Endometrial microvascular endothelial cells (primary cell): ENCODE data around the gene MARCHF3. TPM values are rescaled to one million over a fixed set of nuclear protein-coding genes. Genes with fewer than 3 reads are reported as not detected.
"Not testable (repeated sequence)": the region's sequence is repeated elsewhere in the genome, so short reads cannot be mapped to it uniquely, and the experiment has no call there.

Experiments
- in situ Hi-C: cut with HindIII; loops from 2 replicates; pipeline ENCODE4 v1.10.0; 2017; ENCODE audit warnings: low sequenced_read_pairs, low pct_unique_long_range_greater_than_20kb; ENCODE audit errors: inconsistent ontology term
- total RNA-seq: library from RNA; depleted of rRNA; stranded (reverse); fragments of >200 nt; gene quantifications from one replicate; pipeline ENCODE4 v1.2.3, GENCODE V29; 2015; ENCODE audit errors: inconsistent ontology term

Gene MARCHF3
- total RNA-seq, 1 donor from 2014 or later: 26.5 TPM

DNA sequence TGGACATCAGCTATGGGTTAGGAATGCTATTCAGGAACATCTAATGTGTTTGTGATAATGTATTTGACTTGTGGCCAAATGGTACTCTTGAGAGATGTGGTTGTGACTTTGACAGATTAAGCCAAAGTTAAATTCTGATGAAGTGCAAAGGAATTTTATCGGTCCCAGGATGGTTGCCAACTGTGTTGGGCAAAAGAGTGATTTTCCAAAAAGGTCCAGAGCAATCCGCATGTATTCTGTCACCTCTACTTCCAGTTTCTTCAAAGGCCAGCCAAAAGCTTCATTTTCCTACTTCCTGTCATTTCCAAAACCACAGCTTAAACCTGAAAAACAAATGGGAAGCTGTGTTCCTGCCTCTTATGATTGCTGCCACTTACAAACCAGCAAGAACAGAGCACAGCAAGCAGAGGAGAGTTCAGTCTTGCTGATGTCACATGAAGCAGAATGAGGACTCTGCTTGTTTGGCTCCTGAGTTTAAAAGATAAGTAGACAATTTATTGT, 59.8 kb downstream of the MARCHF3 start:
- in situ Hi-C loops: no loop called here

DNA sequence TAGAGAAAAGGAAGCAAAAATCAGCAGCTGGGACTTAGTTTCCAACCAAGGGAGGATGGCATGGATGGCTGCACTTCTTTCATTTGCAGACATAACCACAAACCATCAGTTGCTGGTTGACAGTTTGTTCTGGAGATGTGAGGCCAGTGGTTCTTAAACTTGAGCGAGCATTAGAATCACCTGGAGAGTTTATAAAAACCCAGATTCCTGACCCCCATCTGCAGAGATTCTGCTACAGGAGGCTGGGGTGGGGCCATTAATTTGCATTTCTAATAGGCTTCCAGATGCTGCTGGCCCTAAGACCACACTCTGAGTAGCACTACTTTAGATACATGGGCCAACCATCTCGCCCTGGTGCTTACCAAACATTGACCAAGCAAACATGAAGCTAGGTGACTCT, 60.8 kb downstream of the MARCHF3 start:
- in situ Hi-C loops: no loop called here

DNA sequence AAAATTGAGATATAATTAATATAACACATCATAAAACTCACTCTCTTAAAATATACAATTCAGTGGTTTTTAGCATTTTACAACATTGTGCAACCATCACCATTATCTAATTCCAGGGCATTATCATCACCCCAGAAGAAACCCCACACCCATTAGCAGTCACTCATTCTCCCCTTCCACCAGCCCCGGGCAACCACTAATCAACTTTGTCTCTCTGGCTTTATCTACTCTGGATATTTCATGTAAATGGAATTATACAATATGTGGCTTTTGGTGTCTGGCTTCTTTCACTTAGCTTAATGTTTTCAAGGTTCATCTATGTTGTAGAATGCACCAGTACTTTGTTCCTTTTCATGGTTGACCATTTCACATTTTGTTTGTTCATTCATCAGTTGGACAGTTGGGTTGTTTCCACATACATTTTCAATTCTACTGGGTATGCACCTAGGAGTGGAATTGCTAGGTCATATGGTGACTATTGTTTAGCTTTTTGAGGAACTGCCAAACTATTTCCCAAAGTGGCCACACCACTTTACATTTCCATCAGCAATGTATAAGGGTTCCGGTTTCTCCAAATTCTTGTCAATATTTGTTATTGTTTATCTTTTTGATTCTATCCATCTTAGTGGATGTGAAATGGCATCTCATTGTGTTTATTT, 62.4 kb downstream of the MARCHF3 start:
- in situ Hi-C loops: no loop called here

DNA sequence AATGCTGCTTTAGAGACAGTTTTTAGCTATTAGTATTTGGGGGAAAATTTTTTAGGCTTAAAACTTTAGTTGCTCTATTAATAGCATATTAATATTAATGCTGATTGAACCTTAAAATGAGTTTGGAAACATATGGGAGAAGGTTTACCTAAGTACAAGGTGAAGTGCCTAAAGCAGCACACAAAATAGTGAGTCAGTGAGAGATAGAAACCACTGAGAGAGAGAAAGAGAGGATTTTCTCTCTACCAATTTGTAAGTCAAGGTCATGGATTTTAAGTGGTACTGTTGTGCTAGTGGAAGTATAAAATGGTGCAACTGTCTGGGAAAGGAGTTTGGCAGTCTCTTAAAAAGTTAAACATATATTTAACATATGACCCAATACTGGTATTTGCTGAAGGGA, 64.9 kb downstream of the MARCHF3 start:
- in situ Hi-C loops: no loop called here

DNA sequence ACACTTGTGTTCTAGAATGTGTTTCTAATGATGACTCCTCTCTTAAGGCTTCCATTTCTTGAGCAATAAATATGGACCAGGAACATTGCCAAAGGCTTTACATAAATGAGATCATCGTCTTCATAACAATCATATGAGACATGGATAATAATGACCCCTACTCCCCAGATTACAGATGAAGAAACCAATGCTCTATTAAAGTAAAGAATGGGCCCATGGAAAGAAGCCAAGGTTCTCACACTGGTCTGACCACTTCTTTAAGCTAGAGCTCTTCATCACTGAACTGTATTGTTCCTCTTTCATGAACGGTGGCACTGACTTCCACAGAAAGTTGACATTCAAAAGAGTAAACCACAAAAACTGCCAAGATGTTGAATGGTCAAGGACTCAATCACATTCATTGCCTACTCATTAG, 65.3 kb downstream of the MARCHF3 start:
- in situ Hi-C loops: no loop called here

DNA sequence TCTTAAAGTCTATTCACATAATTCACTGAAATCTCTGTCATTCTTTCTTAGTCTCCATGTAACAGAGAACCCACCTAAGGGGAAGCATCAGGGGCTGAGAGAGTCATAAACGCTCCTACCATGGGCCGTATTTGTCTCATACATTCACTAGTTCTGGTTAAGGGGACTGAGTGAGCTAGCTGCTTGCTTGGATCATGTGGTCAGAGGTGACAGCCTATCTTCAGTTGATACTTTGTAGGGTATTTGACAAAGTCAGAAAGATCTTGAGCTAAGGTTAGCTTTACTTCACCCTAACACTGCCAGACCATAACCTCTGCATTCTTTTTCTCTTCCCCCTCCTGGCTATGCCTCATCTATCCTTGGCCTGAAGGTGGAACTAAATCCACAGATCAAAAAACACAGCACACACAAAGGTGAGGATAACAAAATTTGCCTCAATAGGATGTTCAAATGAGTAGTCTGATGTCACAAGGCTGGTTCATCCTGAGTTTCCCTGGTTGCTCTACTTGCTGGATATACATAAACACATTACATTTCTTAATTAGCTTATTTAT, 66.5 kb downstream of the MARCHF3 start:
- in situ Hi-C loops: no loop called here

DNA sequence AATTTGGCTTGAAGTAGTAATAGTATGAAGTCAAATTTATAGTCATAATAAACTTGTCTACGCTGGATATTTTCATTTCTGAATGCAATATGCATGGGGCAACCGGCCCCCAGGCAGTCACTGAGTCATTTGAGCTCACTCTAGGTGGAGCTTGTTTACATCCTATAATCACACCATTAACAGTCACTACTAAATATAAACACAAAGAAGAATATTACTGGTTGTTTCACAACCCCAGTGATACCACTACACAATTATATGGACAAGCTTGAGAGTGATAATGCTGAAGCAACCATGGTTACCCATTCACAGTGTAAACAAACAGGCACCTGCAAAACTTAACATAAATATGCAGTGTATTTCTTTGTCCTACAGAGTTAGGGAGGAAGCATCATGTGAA, 68.7 kb downstream of the MARCHF3 start:
- in situ Hi-C loops: no loop called here

DNA sequence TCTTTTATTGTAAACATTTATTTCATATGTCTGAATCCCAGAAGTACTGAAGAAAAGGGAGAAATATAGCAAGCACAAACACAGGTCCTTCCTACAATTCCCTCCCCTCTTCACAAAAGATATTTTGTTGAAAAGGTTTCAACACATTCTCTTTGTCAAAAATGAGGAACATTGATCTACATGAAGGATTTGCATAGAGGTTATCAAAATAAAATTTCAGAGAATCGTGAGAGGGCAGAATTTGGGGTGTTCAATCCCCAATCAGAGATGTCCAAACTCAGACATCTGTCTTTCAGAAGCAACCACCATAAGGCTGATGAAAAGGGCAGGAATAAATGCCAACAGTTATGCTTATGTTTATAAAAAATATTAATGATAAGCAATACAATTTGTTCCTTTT, 69.2 kb downstream of the MARCHF3 start:
- in situ Hi-C loops: no loop called here

DNA sequence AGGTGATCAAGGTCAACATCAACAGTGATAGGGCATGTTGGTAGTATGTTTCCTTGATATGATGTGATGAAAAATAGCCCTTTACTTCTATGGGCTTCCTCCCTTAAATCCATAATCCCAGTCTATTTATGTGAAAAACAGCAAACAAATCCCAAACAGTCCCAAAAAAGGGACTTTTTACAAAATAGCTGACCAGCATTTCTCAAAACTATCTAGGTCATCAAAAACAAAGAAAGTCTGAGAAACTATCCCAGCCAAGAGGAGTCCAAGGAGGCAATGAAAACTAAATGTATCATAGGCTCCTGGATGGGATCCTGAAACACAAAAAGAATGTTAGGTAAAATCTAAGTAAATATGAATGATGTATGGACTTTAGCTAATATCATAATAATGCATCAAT, 71.2 kb downstream of the MARCHF3 start:
- in situ Hi-C loops: no loop called here

DNA sequence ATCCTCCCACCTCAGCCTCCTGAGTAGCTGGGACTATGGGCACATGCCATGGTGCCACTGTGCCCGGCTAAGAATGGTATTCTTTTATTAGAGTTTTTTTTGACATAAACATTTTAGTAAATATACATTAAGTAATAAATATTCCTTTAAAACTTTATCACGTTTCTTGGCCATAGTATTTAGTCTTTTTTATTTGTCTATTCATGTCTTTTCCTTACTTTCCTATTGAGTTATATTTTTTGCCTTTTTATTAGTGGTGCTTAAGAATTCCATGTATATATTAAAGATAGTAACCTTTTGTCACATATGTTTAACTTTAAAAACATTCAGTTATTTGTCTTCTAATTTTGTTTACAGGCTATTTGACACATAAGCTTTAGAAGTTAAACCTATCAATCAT, 73.4 kb downstream of the MARCHF3 start:
- in situ Hi-C loops: no loop called here

DNA sequence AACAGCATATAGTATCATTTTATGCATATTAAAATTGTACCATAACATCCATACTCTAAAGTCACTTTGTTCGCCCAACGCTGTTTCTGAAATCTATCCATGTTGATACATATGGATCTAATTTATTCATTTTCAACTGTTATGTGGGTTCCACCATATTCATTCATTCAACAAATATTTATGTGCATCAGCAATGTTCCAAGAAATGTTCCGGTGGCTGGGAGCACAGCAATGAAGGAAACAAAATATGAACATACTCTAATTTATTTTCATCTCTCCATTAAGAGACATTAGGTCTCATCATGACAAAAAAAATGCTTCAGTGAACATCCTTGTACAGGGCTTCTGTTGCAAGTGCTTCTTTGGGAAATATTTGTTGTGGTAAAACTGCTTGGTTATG, 75.4 kb downstream of the MARCHF3 start:
- in situ Hi-C loops: no loop called here

DNA sequence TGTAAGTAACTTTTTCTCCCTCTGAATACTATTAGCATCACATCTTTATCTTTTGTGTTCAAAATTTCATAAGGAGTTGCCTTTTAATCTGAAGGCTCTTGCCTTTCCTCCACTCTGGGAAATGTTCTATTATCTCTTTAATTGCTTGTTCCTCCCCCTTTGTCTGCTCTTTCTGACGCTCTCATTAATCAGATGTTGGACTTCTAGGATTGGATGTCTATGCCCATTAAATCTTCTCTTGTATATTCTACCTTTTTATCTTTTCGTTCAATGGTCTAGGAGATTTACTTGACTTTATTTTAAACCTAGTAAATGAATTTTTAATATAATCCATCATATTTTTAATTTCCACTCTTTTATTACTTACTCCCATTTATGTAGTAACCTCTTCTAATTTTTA, 76.7 kb downstream of the MARCHF3 start:
- in situ Hi-C loops: no loop called here

DNA sequence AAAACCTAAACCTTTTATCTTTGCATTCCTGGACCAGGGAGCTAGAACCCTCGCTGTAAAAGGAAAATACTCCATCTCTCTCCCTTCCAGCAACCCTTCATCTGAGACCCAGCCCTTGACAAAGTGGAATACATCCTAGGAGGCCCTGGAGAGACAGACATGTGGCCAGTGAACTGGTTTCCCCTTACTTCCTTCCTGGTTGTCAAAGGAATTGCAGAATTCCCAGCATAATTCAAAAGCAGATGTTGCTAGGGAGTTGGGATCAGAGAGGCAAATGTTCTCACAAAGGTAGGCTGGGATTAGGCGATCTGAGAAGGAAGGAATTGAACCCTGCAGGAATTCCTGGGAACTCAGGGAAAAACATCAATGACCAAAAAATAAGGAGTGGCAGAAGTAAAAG, 80.9 kb downstream of the MARCHF3 start:
- in situ Hi-C loops: no loop called here

DNA sequence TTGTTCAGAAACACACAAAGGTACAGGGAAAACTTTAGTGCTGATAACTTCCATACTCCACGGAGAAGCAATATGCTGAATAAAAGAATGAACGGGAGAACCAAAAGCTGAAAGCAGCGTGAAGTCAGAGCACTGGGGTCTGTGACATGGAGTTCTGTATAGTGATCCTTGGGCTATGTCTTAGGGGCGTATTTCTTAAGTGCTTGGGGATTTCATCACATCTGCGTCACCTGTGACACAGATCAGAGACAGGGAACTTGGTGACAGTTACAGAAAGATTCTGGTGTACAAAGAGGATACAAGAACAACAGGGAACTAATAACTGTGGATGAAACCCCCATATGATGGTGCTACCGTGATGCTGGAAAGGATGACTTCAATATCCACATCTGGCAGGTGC, 81.9 kb downstream of the MARCHF3 start:
- in situ Hi-C loops: no loop called here

DNA sequence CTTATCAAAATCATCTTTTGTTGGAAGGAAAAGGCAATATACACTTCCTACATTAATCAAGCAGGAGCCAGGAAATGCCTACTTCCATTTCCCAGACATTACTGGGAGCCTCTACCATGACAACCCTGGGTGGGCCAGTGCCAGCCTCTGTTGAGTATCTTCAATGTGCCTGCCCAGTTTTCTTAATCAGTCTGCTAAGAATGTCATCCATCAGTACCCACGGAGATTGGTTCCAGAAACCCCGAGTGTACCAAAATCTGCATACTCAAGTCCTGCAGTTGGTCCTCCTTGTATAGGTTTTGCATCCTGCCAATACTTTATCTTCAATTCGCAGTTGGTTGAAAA, 82.4 kb downstream of the MARCHF3 start:
- in situ Hi-C loops: no loop called here

DNA sequence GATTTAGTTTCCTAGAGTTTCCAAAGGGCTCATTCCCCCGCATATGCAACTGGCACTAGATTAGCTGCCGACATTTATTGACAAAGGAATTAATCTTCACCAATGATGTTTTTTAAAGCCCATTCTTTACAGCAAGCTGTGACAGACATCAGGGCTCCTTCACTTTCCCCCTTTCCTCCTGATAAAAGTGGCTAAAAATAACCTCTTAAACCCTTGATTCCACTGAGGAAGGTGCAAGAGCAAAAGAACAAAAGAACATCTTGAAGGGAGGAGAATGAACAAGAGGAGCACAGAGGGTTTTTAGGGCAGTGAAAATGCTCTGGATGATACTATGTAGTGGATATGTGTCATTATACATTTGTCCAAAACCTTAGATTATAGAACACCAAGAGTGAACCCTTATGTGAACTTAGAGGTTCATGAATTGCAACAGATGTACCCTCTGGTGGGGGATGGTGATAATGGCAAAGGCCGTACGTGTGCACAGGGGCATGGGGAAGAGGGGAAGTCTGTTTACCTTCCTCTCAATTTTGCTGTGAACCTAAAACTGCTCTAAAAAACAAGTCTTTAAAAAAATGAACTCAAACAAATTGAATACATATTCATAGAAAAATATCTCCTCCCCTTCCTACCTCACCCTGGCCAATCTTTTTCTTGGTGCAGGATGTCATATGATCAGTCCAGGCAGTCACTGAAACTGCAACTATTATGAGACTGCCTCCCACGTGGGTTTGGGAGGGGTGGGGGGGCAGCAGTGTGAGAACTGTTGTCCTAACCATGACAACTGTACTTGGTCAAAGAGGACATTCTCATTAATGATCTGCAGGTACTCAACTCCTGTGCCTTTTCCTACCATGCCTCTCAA, 83.0 kb downstream of the MARCHF3 start:
- in situ Hi-C loops: no loop called here

DNA sequence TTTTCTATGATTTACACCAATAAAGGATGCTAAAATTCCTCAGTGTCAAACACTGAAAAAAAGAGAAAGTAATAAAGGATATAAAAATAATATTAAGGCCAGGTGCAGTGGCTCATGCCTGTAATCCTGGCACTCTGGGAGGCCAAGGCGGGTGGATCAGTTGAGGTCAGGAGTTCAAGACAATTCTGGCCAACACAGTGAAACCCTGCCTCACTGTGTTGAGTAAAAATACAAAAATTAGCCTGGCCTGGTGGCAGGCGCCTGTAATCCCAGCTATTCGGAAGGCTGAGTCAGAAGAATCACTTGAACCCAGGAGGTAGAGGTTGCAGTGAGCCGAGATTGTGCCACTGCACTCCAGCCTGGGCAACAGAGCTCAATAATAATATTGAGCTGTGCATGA, 87.5 kb downstream of the MARCHF3 start:
- in situ Hi-C loops: not testable (repeated sequence)

DNA sequence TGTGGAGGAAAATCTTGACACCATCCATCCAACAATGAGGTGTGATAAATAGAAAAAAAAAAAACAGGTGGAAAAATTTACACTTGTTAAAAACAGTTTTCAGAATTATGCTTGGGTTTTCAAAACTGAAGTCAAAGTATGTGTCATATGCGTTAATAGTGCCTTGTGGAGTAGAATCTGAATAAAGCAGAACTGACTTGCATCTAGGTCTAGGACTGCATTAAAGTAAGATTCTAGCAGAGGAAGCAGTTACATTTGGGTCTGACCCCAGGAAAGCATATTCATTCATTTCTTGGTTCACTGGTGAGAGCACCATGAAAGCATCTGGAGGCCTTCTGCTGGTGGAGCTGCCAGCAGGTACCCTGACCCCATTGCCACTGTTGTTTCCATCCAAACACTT, 89.0 kb downstream of the MARCHF3 start:
- in situ Hi-C loops: no loop called here

DNA sequence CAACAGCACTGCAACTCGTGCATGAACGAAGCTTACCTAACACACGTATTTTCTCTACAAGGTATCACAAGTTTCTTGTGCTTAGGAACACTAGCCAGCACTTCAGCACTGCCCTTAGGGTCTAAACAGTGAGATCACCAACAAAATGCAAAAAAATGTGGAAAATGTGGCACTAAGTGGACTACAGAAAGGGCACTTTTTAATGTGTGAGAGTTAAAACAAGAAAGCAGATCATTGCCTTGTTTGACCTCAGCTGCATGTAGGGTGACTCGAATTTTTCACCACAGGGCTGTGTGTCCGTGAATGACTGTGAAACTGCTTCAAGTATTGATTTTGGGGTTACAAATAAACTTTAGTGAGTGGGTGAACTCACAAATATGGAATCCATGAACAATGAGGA, 90.5 kb downstream of the MARCHF3 start:
- in situ Hi-C loops: no loop called here

DNA sequence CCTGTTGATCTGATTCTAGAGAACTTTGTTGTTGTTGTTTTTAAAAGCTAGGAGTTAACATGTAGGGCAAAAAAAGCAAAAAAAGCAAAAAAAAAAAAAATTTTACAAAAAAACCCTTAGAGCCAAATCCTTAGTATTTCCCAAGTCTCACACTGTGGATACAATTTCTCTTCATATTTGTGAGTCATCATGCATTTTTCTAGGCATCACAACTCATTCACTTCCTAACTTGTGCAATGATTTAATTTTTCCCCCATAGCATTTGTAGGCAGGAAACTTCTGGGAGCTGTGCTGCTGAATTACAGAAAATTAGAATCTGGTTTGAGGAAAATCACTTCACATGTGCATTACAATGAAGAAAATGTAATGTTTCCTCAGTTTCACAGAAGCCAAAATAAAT, 91.9 kb downstream of the MARCHF3 start:
- in situ Hi-C loops: no loop called here
